ENCODE data around the gene REV3L.
"Not testable (repeated sequence)": the region's sequence is repeated elsewhere in the genome, so short reads cannot be mapped to it uniquely, and the experiment has no call there.

Gene REV3L, protein sequence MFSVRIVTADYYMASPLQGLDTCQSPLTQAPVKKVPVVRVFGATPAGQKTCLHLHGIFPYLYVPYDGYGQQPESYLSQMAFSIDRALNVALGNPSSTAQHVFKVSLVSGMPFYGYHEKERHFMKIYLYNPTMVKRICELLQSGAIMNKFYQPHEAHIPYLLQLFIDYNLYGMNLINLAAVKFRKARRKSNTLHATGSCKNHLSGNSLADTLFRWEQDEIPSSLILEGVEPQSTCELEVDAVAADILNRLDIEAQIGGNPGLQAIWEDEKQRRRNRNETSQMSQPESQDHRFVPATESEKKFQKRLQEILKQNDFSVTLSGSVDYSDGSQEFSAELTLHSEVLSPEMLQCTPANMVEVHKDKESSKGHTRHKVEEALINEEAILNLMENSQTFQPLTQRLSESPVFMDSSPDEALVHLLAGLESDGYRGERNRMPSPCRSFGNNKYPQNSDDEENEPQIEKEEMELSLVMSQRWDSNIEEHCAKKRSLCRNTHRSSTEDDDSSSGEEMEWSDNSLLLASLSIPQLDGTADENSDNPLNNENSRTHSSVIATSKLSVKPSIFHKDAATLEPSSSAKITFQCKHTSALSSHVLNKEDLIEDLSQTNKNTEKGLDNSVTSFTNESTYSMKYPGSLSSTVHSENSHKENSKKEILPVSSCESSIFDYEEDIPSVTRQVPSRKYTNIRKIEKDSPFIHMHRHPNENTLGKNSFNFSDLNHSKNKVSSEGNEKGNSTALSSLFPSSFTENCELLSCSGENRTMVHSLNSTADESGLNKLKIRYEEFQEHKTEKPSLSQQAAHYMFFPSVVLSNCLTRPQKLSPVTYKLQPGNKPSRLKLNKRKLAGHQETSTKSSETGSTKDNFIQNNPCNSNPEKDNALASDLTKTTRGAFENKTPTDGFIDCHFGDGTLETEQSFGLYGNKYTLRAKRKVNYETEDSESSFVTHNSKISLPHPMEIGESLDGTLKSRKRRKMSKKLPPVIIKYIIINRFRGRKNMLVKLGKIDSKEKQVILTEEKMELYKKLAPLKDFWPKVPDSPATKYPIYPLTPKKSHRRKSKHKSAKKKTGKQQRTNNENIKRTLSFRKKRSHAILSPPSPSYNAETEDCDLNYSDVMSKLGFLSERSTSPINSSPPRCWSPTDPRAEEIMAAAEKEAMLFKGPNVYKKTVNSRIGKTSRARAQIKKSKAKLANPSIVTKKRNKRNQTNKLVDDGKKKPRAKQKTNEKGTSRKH (N-terminal part only)

DNA sequence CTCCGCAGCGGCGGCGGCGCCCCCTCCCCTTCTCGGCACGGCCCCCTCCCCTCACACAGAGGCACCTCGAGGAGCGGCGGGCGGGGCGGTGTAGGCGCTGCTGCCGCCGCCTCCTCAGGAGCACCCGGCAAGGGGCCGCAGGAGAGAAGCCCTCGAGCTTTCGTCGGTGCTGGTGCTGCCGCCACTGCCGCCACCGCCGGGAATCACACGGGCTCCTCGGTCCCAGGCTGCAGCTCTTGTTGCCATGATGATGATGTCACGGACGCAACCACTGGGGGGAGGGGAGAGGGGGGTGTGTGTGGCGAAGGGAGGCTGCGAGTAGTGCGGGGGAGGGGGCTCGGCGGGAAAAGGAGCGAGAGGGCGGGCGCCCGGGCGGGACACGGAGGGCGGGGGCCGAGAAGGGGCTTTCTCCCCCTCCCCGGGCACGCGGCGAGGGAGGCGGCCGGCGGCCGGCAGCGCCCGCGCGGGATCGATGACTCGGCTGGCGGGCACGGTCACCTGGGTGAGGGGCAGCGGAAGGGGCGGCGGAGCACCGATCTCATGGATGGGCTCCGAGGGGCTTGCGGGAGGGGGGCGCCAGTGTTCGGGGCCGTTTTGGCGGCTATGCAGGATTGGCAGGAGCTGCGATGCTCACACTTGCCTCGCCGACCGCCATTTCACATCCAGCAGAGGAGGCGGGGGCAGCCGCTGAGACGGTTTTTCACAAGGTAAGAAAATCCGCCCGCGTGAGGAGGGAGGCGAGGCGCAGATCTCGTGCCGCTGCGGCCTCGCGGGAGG, at the start of gene REV3L:
REV3L (minus strand) TSS at position 260 of the 777 bp plus-strand sequence. CDS start 330 bp downstream, outside the sequence.
- in situ Hi-C loops (cut with HindIII; ENCODE audit: low sequenced_read_pairs): no loop called here

DNA sequence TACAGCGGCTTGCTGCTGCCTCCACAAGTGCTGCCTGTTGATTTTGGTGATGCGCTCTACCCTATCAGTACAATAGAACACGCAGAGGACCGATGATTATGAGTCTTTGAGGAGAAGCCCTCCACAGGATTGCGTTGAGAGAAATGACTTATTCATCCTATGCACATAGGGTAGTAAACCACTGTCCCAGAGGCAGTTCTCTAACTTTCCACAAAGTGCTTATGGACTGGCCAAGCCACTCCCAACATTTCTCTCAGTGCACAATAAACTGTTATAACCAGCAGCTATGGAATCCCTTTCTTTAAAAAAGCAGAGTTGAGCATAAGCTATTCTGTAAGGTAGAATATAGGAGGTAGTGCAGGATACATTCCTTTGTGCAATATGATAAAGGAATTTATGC, 48.2 kb upstream of the REV3L start:
- in situ Hi-C loops (cut with HindIII; ENCODE audit: low sequenced_read_pairs): no loop called here

GRCh38 chr6:111530667-111531066, 47.6 kb upstream of the REV3L start:
- in situ Hi-C loops (cut with HindIII; ENCODE audit: low sequenced_read_pairs): no loop called here

- in situ Hi-C loops (cut with HindIII; ENCODE audit: low sequenced_read_pairs): no loop called here
Measured at GRCh38 chr6:111530218-111530617, 47.2 kb upstream of the REV3L start.

DNA sequence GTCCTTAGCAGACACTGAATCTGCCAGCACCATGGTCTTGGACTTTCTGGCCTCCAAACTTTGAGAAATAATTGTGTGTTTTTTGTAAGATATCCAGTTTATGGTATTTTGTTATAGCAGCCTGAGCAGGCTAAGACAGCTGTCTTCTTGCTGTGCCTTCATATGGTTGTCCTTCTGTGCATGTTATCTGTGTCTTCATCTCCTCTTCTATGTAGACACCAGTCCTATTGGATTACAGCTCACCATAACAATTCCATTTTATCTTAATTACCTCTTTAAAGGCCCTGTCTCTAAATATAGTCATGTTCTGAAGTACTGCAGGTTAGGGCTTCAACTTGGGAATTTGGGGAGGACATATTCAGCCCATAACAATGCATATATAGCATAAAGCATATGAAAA, 44.3 kb upstream of the REV3L start:
- in situ Hi-C loops (cut with HindIII; ENCODE audit: low sequenced_read_pairs): no loop called here

DNA sequence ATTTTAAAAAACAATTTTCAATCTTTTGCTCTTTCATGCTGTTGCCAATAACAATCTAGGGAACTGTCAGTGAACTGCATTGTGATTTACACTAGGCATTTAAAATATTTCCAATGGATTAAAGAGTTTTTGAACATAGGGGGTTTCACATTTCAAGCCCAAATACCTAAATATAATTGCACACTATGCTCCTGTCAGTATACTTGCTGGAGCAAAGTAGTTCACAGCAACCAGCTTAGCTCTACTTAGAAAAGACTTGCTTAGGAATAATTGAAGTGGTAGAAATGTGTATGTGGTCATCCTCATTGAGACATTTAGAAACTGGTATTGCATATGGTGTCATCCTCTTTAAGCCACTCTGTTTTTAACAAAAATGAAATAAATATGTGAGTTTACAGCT, 41.7 kb upstream of the REV3L start:
- in situ Hi-C loops (cut with HindIII; ENCODE audit: low sequenced_read_pairs): no loop called here

DNA sequence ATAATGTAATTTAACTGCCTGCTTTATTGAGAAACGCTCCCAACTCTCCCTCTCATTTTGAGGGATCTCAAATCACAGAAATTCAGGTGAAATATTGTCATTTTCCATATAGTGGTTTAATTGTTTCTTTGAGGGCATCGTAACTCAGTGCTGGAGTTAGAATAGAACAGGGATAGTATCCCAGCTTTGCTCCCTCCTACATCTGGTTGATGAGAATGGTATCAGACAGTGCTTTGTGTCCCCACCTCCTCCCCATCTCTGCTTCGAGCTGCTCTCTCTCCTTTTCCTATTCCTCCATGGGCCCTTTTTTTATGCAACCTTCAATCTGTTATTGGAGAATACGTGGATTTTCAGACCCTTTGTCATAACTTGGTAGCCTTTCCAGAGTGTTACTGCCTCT, 41.2 kb upstream of the REV3L start:
- in situ Hi-C loops (cut with HindIII; ENCODE audit: low sequenced_read_pairs): no loop called here

GRCh38 chr6:111523484-111524167, 40.6 kb upstream of the REV3L start:
- in situ Hi-C loops (cut with HindIII; ENCODE audit: low sequenced_read_pairs): no loop called here

GRCh38 chr6:111522393-111523020, 39.5 kb upstream of the REV3L start:
- in situ Hi-C loops (cut with HindIII; ENCODE audit: low sequenced_read_pairs): no loop called here

GRCh38 chr6:111521497-111522270, 38.7 kb upstream of the REV3L start:
- in situ Hi-C loops (cut with HindIII; ENCODE audit: low sequenced_read_pairs): no loop called here

GRCh38 chr6:111520524-111520923, 37.5 kb upstream of the REV3L start:
- in situ Hi-C loops (cut with HindIII; ENCODE audit: low sequenced_read_pairs): no loop called here

GRCh38 chr6:111517965-111518364, 34.9 kb upstream of the REV3L start:
- in situ Hi-C loops (cut with HindIII; ENCODE audit: low sequenced_read_pairs): no loop called here

DNA sequence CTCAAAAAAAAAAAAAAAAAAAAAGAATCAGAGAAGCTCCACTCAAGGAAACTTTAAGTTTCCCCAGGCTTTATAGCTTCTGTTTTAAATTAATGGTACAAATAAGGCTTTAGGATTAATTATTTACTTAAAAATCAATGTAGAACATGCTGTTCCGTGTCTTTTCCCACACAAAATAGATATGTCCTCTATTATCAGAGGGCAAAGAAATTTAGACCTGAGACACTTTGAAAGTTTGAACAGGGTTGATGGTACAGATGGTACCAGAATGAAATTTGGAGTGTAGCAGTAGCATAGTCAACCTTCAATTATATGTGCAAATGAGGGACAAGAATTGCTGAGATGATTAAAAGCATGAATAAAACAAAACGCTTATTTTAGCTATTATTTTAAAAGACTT, 32.2 kb upstream of the REV3L start:
- in situ Hi-C loops (cut with HindIII; ENCODE audit: low sequenced_read_pairs): no loop called here

- in situ Hi-C loops (cut with HindIII; ENCODE audit: low sequenced_read_pairs): not testable (repeated sequence)
Measured at GRCh38 chr6:111514531-111514930, 31.5 kb upstream of the REV3L start.

DNA sequence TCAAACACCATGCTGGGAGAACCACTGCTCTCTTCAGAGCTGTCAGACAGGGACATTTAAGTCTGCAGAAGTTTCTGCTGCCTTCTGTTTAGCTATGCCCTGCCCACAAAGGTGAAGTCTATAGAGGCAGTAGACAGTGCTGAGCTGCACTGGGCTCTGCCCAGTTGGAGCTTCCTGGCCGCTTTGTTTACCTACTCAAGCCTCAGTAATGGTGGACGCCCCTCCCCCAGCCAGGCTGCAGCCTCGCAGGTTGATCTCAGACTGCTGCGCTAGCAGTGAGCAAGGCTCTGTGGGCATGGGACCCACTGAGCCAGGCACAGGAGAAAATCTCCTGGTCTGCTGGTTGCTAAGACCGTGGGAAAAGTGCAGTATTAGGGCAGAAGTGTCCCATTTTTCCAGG, 24.2 kb upstream of the REV3L start:
- in situ Hi-C loops (cut with HindIII; ENCODE audit: low sequenced_read_pairs): not testable (repeated sequence)

GRCh38 chr6:111505498-111505897, 22.5 kb upstream of the REV3L start:
- in situ Hi-C loops (cut with HindIII; ENCODE audit: low sequenced_read_pairs): not testable (repeated sequence)

DNA sequence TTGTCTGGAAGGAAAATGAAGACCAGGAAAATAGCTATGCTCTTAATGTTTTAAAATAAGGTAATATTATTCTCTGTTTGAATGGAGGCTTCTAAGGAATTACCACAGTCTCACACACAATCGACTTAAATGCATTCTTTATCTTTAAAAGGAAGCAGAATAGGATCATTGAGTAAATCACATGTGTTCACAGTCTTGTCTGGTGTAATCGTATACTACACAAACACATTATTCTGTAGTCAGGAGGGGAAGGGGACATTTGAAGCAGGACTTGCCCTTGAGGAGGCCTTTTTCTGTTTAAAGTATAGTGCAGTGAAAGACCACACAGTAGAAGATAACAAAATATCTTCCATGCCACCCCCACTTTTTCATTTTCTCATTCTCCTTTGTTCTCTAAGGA, 20.6 kb upstream of the REV3L start:
- in situ Hi-C loops (cut with HindIII; ENCODE audit: low sequenced_read_pairs): no loop called here

DNA sequence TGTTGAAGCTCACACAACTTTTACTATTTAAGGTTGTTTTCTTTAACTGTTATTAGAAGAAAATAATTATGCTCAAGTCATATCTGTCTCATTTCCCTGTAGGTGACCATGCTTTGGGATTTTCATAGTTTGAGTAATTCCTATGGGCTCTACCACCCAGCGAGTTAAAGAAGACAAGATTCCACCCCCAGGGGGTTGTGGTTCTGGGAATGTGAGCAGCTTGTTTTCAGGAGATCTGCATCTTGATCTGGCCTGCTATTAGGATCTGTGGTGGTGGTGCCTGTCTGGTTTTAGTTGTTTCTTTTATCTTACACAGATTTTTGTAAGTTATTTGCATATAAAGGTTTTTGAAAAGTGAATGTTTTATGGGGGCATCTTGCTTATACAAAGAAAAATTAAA, 20.2 kb upstream of the REV3L start:
- in situ Hi-C loops (cut with HindIII; ENCODE audit: low sequenced_read_pairs): no loop called here

DNA sequence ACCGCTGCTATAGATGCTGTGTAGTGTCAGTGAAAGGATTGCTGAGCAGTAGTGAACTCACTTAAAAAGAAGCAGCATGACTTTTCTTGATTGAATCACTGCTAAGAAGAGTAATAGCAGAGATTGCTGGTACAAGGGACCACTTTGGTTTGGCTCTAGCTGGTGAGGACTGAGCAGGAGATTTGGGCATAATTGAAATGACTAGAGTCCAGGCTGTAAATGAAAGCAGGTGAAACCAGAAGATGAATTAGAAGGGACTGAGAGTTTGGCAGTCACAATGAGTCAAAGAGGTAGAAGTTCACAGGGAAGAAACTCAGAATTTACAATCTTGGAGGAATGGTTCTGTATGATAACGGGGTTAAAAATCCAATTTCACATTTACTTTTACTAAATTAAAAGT, 19.1 kb upstream of the REV3L start:
- in situ Hi-C loops (cut with HindIII; ENCODE audit: low sequenced_read_pairs): no loop called here
